Measurements from ENCODE around the gene MICAL2. TPM values are rescaled to one million over a fixed set of nuclear protein-coding genes. Genes with fewer than 3 reads are reported as not detected.
A peak's percentile ranks its signal among the peaks of the same experiment; 100 is the strongest.

MICAL2 gene
- total RNA-seq, 4 donors from 2014 or later, result 196 to 550 (median 237) TPM

DNA sequence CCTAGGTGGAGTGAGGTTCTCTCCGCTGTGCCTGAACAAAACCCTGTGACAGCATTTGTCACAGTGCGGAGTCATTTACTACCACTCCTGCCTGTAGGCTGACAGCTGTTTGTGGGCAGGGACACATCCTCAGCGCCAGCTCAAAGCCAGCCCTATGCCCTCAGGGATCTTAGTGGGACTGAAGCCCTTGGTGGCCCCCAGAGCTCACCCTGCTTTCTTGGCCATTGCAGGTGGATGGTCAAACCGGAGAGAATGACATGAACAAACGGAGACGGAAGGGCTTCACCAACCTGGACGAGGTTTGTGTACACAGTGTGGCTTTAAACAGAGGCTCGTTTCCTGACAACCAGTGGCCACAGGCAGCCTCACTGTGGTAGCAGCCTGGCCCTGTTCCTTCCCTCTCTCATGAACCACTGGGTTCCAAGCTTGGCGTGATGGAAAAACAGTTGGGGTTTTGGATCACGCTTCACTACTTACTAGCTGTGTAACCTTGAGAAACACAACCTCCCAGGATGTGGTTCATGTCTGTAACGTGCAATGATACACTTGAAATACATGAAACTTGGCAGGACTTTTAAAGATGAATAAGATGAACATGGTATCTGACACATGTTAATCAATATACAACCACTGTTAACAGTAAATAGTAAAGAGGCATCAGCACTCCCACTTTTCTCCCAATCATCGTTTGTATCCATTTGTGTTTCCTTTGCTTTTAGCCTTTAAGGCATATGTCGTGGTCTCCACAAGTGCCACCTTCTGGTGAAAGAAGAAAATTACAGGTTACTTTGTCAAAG, 125.8 kb downstream of the MICAL2 start:
- TF ChIP-seq EP300 (IDR thresholded peaks at IDR 0.05) (no peak), POLR2A (IDR thresholded peaks at IDR 0.05) (no peak), POLR2AphosphoS5 (IDR thresholded peaks at IDR 0.05) (no peak)
- TF ChIP-seq, protein P1, sequence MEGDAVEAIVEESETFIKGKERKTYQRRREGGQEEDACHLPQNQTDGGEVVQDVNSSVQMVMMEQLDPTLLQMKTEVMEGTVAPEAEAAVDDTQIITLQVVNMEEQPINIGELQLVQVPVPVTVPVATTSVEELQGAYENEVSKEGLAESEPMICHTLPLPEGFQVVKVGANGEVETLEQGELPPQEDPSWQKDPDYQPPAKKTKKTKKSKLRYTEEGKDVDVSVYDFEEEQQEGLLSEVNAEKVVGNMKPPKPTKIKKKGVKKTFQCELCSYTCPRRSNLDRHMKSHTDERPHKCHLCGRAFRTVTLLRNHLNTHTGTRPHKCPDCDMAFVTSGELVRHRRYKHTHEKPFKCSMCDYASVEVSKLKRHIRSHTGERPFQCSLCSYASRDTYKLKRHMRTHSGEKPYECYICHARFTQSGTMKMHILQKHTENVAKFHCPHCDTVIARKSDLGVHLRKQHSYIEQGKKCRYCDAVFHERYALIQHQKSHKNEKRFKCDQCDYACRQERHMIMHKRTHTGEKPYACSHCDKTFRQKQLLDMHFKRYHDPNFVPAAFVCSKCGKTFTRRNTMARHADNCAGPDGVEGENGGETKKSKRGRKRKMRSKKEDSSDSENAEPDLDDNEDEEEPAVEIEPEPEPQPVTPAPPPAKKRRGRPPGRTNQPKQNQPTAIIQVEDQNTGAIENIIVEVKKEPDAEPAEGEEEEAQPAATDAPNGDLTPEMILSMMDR (IDR thresholded peaks at IDR 0.05), result peak; percentile 47 to 85 (median 72)
- Histone ChIP-seq H3K9me3 (no peaks in the 10 kb centered on the region), H3K4me3 (no peak overlapping the region), H3K36me3 (peaks cover 0 to 35% of the 10 kb centered on the region in 2 donors), H3K4me1 (peaks cover 9 to 88% (median 26%) of the 10 kb centered on the region in 3 donors), H3K27ac (peak overlapping the region; percentile 82 to 94 (median 90)), H3K27me3 (no peaks in the 10 kb centered on the region)
- ATAC-seq, result no peak
- WGBS, 2 donors (ENCODE audit: low coverage in 1 of 2), result 16 to 42% methylated on average over 3 to 10 of the region's 13 CpGs

DNA sequence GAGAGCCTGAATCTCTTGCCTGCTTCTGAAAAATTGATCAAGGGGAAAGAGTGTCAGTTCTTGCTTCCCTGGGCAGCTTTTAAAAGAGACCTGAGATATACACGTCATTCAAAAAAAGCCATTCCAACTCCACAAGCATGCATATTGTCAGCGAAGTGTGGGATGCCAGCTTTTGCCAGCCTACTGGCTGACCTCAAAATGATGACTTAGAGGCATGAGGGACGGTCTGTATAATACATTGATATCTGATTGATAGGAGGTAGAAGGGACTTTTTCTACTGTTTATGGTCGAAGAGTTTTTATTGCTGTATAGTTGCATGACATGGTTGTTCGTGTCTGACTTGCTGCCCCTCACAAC, 126.3 kb downstream of the MICAL2 start:
- Histone ChIP-seq H3K9me3 (no peaks in the 10 kb centered on the region), H3K4me1 (peaks cover 9 to 89% (median 26%) of the 10 kb centered on the region in 3 donors), H3K27me3 (no peaks in the 10 kb centered on the region), H3K36me3 (peaks cover 0 to 35% of the 10 kb centered on the region in 2 donors), H3K27ac (peak overlapping the region; percentile 82 to 94 (median 90)), H3K4me3 (no peak overlapping the region)
- no peak for ATAC-seq
- 60 to 74% methylated on average over 3 to 5 of the region's 5 CpGs for WGBS, 2 donors (ENCODE audit: low coverage in 1 of 2)
- TF ChIP-seq, protein P1 (IDR thresholded peaks at IDR 0.05), result peak in 1 of 4 experiments; percentile 2
- TF ChIP-seq POLR2AphosphoS5 (IDR thresholded peaks at IDR 0.05) (no peak), POLR2A (IDR thresholded peaks at IDR 0.05) (no peak)

DNA sequence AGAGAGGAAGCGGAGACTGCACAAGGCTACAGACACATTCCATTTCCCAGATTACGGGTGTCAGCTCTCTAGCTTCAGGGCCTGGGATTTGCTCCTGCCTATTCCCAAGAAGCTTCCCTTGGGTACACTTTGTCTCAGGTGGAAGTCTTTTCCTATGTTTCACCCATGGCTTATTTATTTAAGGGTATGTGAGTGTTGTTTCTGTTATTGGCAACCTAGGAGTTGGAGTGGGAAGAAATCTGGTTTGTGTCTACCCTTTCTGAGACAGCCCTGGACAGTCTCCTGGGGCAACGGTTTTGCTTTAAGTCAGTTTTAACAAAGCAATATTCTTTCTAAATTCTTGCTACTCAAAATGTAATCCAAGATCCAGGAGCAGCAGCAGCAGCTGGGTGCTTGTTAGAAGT, 127.0 kb downstream of the MICAL2 start:
- H3K4me3 ChIP-seq, result no peak overlapping the region
- peak overlapping the region; percentile 82 to 94 (median 90) for H3K27ac ChIP-seq
- no peaks in the 10 kb centered on the region for H3K9me3 ChIP-seq
- 0 to 28% methylated on average over 1 to 2 of the region's 3 CpGs for WGBS, 2 donors (ENCODE audit: low coverage in 1 of 2)
- peak; percentile 73 for ATAC-seq
- H3K27me3 ChIP-seq, result no peaks in the 10 kb centered on the region
- peaks cover 0 to 35% of the 10 kb centered on the region in 2 donors for H3K36me3 ChIP-seq
- H3K4me1 ChIP-seq, result peaks cover 9 to 90% (median 26%) of the 10 kb centered on the region in 3 donors
- TF ChIP-seq POLR2A (IDR thresholded peaks at IDR 0.05) (no peak), EP300 (IDR thresholded peaks at IDR 0.05) (peak; percentile 85), POLR2AphosphoS5 (IDR thresholded peaks at IDR 0.05) (peak; percentile 96)
- TF ChIP-seq, protein P1 (IDR thresholded peaks at IDR 0.05), result no peak

DNA sequence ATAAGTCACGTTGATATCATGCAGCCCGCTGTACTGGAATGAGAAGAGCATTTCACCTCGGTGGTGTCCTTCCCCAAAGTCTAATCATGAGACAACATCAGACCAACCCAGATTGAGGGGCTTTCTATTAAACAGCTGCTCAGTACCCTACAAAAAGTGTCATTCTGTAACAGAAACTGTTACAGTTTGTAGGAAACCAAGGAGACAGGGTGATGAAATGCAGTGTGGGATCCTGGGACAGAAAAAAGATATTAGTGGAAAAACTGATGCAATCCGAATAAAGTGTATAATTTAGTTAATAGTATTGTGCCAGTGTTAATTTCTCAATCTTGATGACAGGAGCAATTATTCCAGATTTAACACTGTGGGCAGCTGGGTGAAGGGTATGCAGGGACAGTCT, 128.0 kb downstream of the MICAL2 start:
- H3K4me1 ChIP-seq, result peaks cover 9 to 92% (median 31%) of the 10 kb centered on the region in 3 donors
- ATAC-seq, result no peak

More for the DNA sequence above, 128.0 kb downstream of the MICAL2 start:
- 44 to 51% methylated on average over 2 to 4 of the region's 4 CpGs for WGBS, 2 donors (ENCODE audit: low coverage in 1 of 2)
- Histone ChIP-seq H3K27ac (peak overlapping the region; percentile 82 to 94 (median 90)), H3K9me3 (no peaks in the 10 kb centered on the region), H3K36me3 (peaks cover 0 to 37% of the 10 kb centered on the region in 2 donors), H3K27me3 (no peaks in the 10 kb centered on the region), H3K4me3 (no peak overlapping the region)
- TF ChIP-seq POLR2A (IDR thresholded peaks at IDR 0.05) (no peak), EP300 (IDR thresholded peaks at IDR 0.05) (no peak), POLR2AphosphoS5 (IDR thresholded peaks at IDR 0.05) (no peak)
- TF ChIP-seq, protein P1 (IDR thresholded peaks at IDR 0.05), result no peak
